ENCODE data around the gene GRM4. TPM values are rescaled to one million over a fixed set of nuclear protein-coding genes. Genes with fewer than 3 reads are reported as not detected.
"Not testable (repeated sequence)": the region's sequence is repeated elsewhere in the genome, so short reads cannot be mapped to it uniquely, and the experiment has no call there.

The GRM4 gene
- total and polyA plus RNA-seq, 9 donors: 1.1 to 4.8 (median 1.9) TPM

- no peaks in the 10 kb centered on the region for H3K36me3 ChIP-seq (ENCODE audit: control insufficient read depth, insufficient read depth, low read length)
- no peaks in the 10 kb centered on the region for H3K4me1 ChIP-seq (ENCODE audit: control insufficient read depth, insufficient read depth, low read length)
- H3K27me3 ChIP-seq (ENCODE audit: control insufficient read depth, insufficient read depth, low read length): peaks cover 6% of the 10 kb centered on the region
- 65% methylated on average over 19 of the region's 22 CpGs for WGBS (ENCODE audit: insufficient coverage)
- no peak for DNase-seq
- peaks cover 4% of the 10 kb centered on the region for H3K9me3 ChIP-seq (replicated peaks; ENCODE audit: control insufficient read depth, low read depth, low read length)
- no peak overlapping the region for H3K27ac ChIP-seq (ENCODE audit: low read length)
- no peak overlapping the region for H3K4me3 ChIP-seq (ENCODE audit: low read length)
Observed at GRCh38 chr6:34022250-34022872, 123.5 kb downstream of the GRM4 start.

- Histone ChIP-seq H3K27me3 (ENCODE audit: control insufficient read depth, insufficient read depth, low read length) (peaks cover 6% of the 10 kb centered on the region), H3K4me3 (ENCODE audit: low read length) (no peak overlapping the region), H3K9me3 (replicated peaks; ENCODE audit: control insufficient read depth, low read depth, low read length) (peaks cover 4% of the 10 kb centered on the region), H3K27ac (ENCODE audit: low read length) (no peak overlapping the region), H3K36me3 (ENCODE audit: control insufficient read depth, insufficient read depth, low read length) (no peaks in the 10 kb centered on the region), H3K4me1 (ENCODE audit: control insufficient read depth, insufficient read depth, low read length) (no peaks in the 10 kb centered on the region)
- 72% methylated on average over 10 of the region's 19 CpGs for WGBS (ENCODE audit: insufficient coverage)
- DNase-seq: no peak
Observed at GRCh38 chr6:34021554-34022190, 124.2 kb downstream of the GRM4 start.

- DNase-seq: no peak
- H3K9me3 ChIP-seq (replicated peaks; ENCODE audit: control insufficient read depth, low read depth, low read length): peaks cover 4% of the 10 kb centered on the region
- H3K27ac ChIP-seq (ENCODE audit: low read length): no peak overlapping the region
- 52% methylated on average over 11 of the region's 17 CpGs for WGBS (ENCODE audit: insufficient coverage)
- peaks cover 2% of the 10 kb centered on the region for H3K4me1 ChIP-seq (ENCODE audit: control insufficient read depth, insufficient read depth, low read length)
- H3K36me3 ChIP-seq (ENCODE audit: control insufficient read depth, insufficient read depth, low read length): no peaks in the 10 kb centered on the region
- peaks cover 8% of the 10 kb centered on the region for H3K27me3 ChIP-seq (ENCODE audit: control insufficient read depth, insufficient read depth, low read length)
- H3K4me3 ChIP-seq (ENCODE audit: low read length): no peak overlapping the region
Observed at GRCh38 chr6:34020807-34021553, 124.9 kb downstream of the GRM4 start.

DNA sequence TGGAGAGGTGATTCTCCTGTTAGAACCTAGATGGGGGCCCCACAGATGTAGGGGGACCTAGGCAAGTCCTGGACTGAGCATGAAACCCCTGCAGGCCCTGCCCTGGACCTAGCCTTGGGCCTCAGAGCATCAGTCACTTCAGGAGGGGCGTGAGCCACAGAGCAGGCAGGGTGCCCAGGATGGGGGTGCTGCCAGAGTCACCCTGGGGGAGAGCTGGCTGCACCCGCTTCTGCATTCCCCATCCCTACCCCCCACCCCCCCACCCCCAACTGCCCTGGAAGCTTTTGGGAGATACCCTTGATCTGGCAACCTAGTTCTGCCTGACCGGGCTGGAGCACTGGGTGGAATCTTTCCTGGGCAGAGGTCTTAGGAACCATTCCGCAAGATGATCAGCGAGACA is 125.6 kb downstream of the GRM4 start:
- no peak overlapping the region for H3K27ac ChIP-seq (ENCODE audit: low read length)
- peaks cover 4% of the 10 kb centered on the region for H3K9me3 ChIP-seq (replicated peaks; ENCODE audit: control insufficient read depth, low read depth, low read length)
- no peak for DNase-seq
- no CpG with 5 or more reads among the region's 5 CpGs for WGBS (ENCODE audit: insufficient coverage)
- H3K4me3 ChIP-seq (ENCODE audit: low read length): no peak overlapping the region
- peaks cover 8% of the 10 kb centered on the region for H3K4me1 ChIP-seq (ENCODE audit: control insufficient read depth, insufficient read depth, low read length)
- H3K27me3 ChIP-seq (ENCODE audit: control insufficient read depth, insufficient read depth, low read length): peaks cover 8% of the 10 kb centered on the region
- no peaks in the 10 kb centered on the region for H3K36me3 ChIP-seq (ENCODE audit: control insufficient read depth, insufficient read depth, low read length)

GRCh38 chr6:34018961-34019606 is 126.8 kb downstream of the GRM4 start:
- Histone ChIP-seq H3K4me1 (ENCODE audit: control insufficient read depth, insufficient read depth, low read length) (peaks cover 8% of the 10 kb centered on the region), H3K9me3 (replicated peaks; ENCODE audit: control insufficient read depth, low read depth, low read length) (peaks cover 2% of the 10 kb centered on the region), H3K27ac (ENCODE audit: low read length) (no peak overlapping the region), H3K4me3 (ENCODE audit: low read length) (no peak overlapping the region), H3K36me3 (ENCODE audit: control insufficient read depth, insufficient read depth, low read length) (no peaks in the 10 kb centered on the region), H3K27me3 (ENCODE audit: control insufficient read depth, insufficient read depth, low read length) (peaks cover 8% of the 10 kb centered on the region)
- no peak for DNase-seq
- 79% methylated on average over 7 of the region's 7 CpGs for WGBS (ENCODE audit: insufficient coverage)

DNA sequence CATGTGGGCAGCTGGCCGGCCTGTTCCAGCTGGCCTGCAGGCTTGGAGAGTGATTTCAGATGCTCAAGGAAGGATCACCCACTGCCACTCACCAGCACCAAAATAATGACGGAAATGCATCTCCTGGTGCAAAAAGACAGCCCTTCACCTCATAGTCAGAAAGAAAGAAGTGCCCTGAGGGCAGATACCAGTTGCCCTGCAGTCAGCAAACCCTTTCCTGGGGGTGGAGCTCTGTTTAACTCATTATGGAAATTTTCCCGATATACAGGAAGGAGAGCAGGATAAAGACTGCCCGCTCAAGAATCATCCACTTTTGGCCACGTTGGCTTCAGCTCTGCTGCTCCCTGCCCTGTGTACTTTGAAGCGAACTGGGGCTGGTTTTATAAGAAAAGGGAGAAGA is 127.9 kb downstream of the GRM4 start:
- no peaks in the 10 kb centered on the region for H3K9me3 ChIP-seq (replicated peaks; ENCODE audit: control insufficient read depth, low read depth, low read length)
- peaks cover 6% of the 10 kb centered on the region for H3K27me3 ChIP-seq (ENCODE audit: control insufficient read depth, insufficient read depth, low read length)
- DNase-seq: no peak
- H3K36me3 ChIP-seq (ENCODE audit: control insufficient read depth, insufficient read depth, low read length): no peaks in the 10 kb centered on the region
- no peak overlapping the region for H3K27ac ChIP-seq (ENCODE audit: low read length)
- H3K4me1 ChIP-seq (ENCODE audit: control insufficient read depth, insufficient read depth, low read length): peaks cover 8% of the 10 kb centered on the region
- 52% methylated on average over 5 of the region's 6 CpGs for WGBS (ENCODE audit: insufficient coverage)
- no peak overlapping the region for H3K4me3 ChIP-seq (ENCODE audit: low read length)

DNA sequence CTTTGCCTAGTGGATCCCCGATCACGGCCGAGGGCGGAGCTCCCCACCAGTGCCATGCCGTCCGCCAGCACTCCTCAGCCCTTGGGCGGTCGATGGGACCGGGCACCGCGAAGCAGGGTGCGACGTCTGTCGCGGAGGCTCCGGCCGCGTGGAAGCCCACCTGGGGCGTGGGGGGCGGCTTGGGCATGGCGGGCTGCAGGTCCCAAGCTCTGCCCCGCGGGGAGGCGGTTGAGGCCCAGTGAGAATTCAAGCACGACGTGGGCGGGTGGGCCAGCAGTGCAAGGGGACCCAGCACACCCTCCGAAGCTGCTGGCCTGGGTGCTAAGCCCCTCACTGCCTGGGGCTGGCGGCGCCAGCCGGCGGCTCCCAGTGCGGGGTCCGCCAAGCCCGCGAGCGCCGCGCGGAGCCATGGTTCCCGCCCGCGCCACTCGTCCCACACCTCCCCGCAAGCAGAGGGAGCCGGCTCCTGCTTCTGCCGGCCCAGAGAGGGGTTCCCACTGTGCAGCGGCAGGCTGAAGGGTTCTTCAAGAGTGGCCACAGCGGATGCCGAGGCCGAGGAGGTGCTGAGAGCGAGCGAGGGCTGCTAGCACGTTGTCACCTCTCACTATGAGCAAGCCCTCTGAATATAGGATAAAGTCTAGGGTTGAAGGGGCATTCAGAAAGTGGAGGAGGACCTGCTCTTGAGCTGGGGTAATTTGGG is 128.6 kb downstream of the GRM4 start:
- H3K4me3 ChIP-seq (ENCODE audit: low read length): no peak overlapping the region
- peaks cover 4% of the 10 kb centered on the region for H3K27me3 ChIP-seq (ENCODE audit: control insufficient read depth, insufficient read depth, low read length)
- no peaks in the 10 kb centered on the region for H3K36me3 ChIP-seq (ENCODE audit: control insufficient read depth, insufficient read depth, low read length)
- DNase-seq: no peak
- H3K27ac ChIP-seq (ENCODE audit: low read length): no peak overlapping the region
- peaks cover 8% of the 10 kb centered on the region for H3K4me1 ChIP-seq (ENCODE audit: control insufficient read depth, insufficient read depth, low read length)
- WGBS (ENCODE audit: insufficient coverage): 92% methylated on average over 46 of the region's 54 CpGs
- H3K9me3 ChIP-seq (replicated peaks; ENCODE audit: control insufficient read depth, low read depth, low read length): no peaks in the 10 kb centered on the region

DNA sequence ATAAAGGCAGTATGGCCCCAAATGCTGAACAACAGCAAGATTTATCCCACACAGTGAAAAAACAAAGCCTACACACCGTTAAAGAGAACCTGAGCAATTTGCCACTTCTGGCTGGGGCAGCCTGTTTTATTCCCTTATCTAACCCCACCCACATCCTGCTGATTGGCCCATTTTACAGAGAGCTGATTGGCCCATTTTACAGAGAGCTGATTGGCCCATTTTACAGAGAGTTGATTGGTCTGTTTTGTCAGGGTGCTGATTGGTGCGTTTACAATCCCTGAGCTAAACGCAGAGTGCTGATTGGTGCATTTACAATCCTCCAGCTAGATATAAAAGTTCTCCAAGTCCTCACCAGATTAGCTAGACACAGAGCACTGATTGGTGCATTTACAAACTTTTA is 129.3 kb downstream of the GRM4 start:
- H3K4me3 ChIP-seq (ENCODE audit: low read length); H3K27ac ChIP-seq (ENCODE audit: low read length); H3K36me3 ChIP-seq (ENCODE audit: control insufficient read depth, insufficient read depth, low read length); DNase-seq; H3K4me1 ChIP-seq (ENCODE audit: control insufficient read depth, insufficient read depth, low read length); H3K9me3 ChIP-seq (replicated peaks; ENCODE audit: control insufficient read depth, low read depth, low read length); H3K27me3 ChIP-seq (ENCODE audit: control insufficient read depth, insufficient read depth, low read length): not testable (repeated sequence)
- 63% methylated on average over 1 of the region's 3 CpGs for WGBS (ENCODE audit: insufficient coverage)

DNA sequence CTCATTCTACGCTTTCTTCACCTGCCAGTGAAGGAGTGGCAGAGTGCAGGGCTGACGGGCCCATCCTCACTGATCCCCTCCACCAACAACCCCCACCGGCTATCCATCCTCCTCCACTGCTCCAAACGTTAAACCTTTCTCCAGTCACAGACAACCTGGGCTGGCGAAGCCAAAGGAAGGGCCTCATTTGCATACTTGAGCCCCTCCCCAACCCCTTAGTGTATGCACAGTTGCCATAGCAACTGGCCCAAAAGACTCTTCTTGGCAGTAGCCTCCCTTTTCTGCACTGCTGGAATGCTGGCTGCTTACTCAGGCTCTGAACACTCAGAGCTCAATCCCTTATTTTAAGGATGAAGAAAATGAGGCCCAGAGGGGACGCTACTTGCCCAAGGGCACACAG is 130.3 kb downstream of the GRM4 start:
- H3K27me3 ChIP-seq (ENCODE audit: control insufficient read depth, insufficient read depth, low read length): peaks cover 2% of the 10 kb centered on the region
- peak overlapping the region; percentile 20 for H3K27ac ChIP-seq (ENCODE audit: low read length)
- no peaks in the 10 kb centered on the region for H3K36me3 ChIP-seq (ENCODE audit: control insufficient read depth, insufficient read depth, low read length)
- H3K9me3 ChIP-seq (replicated peaks; ENCODE audit: control insufficient read depth, low read depth, low read length): no peaks in the 10 kb centered on the region
- no peak overlapping the region for H3K4me3 ChIP-seq (ENCODE audit: low read length)
- 25% methylated on average over 5 of the region's 6 CpGs for WGBS (ENCODE audit: insufficient coverage)
- DNase-seq: peak; percentile 88
- peaks cover 8% of the 10 kb centered on the region for H3K4me1 ChIP-seq (ENCODE audit: control insufficient read depth, insufficient read depth, low read length)
